DMS79 (cell line): ENCODE measurements around the gene GOLGA6A.

Source experiments
- DNase-seq: peaks from one replicate; lab custom pipeline; 2025; lab: John Stamatoyannopoulos, UW

GOLGA6A gene

DNA sequence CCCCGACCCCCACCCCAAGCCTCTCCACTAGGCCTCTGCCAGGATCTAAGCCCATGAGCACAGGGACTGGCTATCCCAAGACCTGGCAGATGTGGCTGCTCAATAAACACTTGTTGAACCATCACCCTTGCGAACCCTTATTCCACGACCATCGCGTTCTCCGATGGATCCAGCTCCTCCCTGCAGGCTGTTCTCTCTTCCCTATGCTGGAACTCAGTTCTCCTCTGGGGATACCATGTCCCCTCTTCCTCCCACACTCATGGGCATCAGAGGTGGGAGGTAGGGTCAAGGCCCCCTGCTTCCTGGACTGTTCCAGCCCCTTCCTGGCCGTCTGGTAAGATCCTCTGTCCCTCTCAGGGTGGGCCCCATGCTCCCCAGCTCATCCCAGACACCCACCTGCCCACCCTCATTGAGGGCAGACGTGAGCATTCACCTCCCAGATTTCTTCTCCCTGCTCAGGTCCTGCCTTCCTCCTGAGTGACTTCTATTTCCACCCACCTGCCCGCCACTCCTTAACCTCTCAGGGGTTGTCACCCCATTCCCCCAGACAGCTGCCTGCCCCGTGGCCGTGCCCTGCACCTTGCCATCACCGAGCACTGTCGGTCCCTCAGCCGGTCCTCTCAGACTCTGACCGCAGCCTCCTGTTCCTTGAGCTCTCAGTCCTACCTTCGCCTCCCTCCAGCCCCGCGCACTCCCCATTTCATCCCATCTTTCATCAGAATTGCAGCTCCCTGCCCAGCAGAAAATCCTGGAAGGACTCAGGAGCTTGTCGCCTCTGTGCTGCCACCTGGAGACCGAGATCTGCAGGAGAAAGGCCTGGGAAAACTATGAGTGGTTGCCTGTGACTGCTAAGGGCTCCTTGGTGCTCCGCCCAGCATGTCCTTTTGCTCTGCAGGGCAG is 45.8 kb downstream of the GOLGA6A start:
- no peak for DNase-seq

DNA sequence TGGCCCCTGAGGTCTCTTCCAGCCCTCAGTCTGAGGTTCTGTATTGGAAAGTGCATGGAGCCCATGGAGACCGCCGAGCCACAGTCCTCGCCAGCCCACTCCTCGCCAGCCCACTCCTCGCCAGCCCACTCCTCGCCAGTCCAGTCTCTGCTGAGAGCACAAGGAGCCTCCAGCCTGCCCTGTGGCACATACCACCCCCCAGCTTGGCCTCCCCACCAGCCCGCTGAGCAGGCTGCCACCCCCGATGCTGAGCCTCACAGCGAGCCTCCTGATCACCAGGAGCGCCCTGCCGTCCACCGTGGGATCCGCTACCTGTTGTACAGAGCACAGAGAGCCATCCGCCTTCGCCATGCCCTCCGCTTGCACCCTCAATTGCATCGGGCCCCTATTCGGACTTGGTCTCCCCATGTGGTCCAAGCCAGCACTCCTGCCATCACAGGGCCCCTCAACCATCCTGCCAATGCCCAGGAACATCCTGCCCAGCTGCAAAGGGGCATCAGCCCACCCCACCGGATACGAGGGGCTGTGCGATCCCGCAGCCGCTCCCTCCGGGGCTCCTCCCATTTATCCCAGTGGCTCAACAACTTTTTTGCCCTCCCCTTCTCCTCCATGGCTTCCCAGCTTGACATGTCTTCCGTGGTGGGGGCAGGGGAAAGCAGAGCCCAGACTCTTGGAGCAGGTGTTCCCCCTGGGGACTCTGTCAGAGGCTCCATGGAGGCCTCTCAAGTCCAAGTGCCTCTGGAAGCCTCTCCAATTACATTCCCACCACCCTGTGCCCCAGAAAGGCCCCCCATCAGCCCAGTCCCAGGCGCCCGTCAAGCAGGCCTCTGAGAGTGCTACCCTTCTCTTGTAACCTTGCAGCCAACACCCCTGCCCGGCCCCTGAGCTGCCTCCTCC is 47.0 kb downstream of the GOLGA6A start:
- DNase-seq = no peak

DNA sequence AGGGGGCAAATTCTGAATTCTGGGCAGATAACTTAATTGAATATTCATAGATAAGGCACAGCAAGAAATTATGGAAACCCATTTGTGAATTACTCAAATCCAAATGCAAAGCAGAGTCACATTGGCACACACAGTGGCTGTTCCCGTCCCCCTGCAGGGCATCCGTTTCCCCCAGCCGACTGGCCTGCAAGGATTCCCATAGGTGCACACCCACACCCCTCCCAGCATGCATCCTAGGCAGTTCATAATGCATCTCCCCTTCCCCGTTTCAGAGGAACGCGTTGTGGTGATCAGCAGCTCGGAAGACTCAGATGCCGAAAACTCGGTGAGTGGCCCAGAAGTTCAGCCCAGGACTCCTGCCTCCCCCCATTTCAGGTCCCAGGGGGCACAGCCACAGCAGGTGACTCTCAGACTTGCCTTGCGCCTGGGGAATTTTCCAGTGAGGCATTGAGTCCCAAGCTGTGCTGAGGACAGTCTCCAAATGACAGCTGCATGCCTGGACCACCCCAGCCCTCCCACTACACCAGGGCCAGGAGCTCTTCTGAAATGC is 48.1 kb downstream of the GOLGA6A start:
- DNase-seq = no peak

DNA sequence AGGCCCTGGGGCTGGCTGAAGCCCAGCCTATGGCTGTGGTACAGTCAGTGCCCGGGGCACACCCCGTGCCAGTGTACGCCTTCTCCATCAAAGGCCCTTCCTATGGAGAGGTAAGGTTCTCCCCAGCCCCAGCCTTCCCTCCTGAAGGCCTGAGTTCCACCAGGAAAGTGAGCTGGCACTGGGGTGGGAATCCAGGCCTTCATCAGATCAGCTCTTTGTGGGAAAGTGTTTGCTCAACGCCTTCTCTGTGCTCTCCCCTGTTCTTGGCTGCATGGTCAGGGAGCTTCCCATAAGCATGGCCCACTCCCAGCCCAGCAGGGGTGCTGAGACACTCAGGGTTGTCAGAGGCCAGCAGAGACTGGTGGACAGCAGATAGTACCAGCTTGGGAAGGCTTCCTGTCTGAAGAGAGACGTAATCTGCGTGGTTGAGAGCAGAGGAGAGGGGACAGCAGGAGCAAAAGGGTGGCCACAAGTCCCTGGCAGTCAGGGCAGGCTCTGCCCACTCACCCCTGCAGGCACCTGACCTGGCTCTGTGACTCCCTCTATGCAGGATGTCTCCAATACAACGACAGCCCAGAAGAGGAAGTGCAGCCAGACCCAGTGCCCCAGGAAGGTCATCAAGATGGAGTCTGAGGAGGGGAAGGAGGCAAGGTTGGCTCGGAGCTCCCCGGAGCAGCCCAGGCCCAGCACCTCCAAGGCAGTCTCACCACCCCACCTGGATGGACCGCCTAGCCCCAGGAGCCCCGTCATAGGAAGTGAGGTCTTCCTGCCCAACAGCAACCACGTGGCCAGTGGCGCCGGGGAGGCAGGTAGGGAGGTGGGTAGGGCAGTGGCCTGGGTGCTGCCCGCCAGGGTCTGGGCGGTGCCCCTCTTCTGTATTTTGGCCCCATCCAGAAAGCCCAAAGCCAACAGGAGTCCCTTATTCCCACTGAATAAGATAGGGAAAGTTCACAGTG is 49.5 kb downstream of the GOLGA6A start:
- no peak for DNase-seq

DNA sequence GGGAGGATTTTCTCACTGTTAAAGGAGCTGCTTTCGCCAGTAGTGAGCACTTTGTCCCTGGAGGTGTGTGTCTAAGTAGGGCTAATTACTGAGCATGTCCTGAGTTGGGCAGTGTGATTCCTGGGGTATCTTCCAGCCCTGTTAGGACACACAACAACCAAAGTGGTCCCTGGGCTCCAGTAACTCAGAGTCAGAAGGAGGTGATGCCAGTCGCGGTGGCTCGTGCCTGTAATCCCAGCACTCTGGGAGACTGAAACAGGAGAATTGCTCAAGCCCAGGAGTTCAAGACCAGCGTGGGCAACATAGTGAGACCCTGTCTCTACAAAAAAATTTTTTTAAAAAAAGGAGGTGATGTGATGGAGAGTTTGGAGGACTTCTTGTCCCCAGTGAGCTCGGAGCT is 50.3 kb downstream of the GOLGA6A start:
- no peak for DNase-seq

DNA sequence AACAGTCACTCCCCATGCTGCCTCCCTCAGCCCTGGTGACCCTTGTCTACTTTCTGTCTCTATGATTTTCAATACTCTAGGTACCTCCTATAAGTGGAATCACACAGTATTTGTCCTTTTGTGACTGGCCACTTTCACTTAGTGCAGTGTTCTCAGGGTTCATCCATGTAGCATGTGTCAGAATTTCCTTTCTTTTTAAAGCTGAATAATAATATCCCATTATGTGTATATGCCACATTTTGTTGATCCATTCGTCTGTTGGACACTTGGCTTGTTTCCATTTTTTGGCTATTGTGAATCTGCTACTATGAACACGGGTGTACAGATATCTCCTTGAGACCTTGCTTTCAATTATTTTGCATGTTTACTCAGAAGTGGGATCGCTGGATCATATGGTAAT is 53.7 kb downstream of the GOLGA6A start:
- no peak for DNase-seq

DNA sequence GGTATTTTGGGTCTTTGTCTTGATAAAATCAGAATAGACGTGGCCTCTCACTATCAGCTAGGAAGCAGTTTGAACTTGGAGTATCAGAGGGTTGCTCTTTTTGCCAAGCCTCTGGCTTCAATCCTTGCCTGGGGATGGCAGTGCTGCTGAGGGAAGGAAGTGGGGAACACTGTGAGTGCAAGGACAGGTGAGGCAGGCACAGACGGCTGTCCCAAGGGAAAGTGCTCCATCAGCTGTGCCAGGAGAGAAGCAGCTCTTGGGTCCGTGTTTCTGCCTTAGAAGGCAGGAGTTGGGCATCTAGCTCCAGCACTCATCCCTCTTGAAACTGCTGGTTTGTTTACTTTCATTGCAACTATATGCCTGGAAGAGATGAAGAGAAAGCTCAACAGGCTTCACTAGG is 54.7 kb downstream of the GOLGA6A start:
- DNase-seq = peak; percentile 61

DNA sequence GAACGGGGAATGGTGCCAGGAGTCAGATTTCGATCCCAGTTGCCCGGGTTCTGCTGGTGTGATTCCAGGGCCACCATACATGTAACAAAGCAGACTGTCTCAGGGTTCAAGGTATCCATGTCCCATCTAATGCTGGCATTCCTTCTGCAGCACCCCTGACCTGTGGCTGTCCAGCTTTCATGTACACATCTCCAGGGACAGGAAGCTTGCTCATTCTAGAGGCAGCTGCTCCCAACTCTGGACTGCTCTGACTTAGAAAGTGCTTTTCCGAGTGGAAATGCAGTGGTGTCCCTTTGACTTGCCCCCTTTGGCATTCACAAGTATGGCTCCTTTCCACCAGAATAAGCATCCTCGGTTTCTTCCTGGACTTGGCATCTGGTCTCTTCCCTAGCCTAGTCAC is 56.9 kb downstream of the GOLGA6A start:
- DNase-seq = no peak

DNA sequence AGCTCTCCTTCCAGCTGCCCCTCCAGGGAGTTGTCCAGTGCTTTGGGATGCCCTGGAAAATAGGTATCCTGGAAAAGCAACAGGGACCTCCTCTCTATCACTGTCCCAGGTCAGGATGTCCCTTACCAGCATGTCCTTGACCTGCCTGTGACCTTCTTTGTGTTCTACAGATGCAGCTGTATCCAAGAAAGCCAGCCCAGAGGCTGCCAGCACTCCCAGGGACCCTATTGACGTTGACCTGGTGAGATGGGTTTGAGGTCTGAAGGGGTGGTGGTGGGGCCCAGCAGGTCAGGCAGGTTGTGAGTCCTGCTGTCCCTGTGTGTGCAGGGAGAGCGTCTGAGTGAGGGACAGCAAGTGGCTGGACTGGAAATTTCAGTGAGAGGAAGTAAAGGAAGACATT is 57.7 kb downstream of the GOLGA6A start:
- no peak for DNase-seq

DNA sequence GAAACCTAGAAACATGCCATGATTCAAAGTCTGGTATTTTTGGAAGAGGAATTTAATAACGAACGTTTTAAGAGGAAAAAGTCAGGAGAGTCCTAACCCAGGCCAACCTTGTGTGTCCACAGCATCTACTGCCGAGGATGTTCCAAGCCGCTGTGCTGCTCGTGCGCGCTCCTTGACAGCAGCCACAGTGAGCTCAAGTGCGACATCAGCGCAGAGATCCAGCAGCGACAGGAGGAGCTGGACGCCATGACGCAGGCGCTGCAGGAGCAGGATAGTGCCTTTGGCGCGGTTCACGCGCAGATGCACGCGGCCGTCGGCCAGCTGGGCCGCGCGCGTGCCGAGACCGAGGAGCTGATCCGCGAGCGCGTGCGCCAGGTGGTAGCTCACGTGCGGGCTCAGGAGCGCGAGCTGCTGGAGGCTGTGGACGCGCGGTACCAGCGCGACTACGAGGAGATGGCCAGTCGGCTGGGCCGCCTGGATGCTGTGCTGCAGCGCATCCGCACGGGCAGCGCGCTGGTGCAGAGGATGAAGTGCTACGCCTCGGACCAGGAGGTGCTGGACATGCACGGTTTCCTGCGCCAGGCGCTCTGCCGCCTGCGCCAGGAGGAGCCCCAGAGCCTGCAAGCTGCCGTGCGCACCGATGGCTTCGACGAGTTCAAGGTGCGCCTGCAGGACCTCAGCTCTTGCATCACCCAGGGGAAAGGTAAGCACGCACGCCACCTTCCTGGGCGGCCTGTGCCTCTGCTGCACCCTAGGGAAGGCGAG is 59.5 kb downstream of the GOLGA6A start:
- no peak for DNase-seq
